ENCODE data around the gene CHD5.

GRCh38 chr1:6143395-6143794 is 36.7 kb downstream of the CHD5 start:
- TF ChIP-seq CTCF (IDR thresholded peaks at IDR 0.05), result no peak
- no peak for TF ChIP-seq ZFX (IDR thresholded peaks at IDR 0.05; ENCODE audit: borderline replicate concordance)
